ENCODE results near the gene SLC25A24.

DNA sequence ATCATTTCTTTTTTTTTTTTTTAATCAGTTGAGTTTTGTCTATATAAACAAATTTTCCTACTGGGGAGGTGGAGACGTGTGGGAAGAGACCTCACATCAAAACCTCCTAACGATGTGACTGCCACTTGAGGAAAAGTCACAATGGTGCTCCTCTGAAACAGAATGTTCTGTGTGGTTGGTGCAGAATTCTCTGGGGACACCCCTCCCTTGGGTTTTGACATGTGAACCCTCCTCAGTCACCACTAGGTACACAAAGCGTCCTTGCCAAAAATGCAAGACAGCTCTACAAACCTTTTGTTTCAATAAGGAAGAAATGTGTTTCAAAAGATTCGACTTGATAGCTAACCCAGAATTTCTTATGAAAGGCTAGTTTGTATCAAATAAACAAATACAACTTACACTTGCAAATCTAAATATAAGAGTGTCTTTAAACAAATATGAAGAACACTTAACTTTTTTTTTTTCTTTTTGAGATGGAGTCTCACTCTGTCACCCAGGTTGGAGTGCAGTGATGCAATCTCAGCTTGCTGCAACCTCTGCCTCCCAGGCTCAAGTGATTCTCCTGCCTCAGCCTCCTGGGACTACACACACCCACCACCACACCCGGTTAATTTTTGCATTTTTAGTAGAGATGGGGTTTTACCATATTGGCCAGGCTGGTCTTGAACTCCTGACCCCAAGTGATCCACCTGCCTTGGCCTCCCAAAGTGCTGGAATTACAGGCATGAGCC, 9.3 kb downstream of the SLC25A24 start:
- TF ChIP-seq EP300 (IDR thresholded peaks at IDR 0.05) (no peak), POLR2AphosphoS5 (IDR thresholded peaks at IDR 0.05) (no peak), POLR2A (IDR thresholded peaks at IDR 0.05) (no peak)
- TF ChIP-seq, protein P1, sequence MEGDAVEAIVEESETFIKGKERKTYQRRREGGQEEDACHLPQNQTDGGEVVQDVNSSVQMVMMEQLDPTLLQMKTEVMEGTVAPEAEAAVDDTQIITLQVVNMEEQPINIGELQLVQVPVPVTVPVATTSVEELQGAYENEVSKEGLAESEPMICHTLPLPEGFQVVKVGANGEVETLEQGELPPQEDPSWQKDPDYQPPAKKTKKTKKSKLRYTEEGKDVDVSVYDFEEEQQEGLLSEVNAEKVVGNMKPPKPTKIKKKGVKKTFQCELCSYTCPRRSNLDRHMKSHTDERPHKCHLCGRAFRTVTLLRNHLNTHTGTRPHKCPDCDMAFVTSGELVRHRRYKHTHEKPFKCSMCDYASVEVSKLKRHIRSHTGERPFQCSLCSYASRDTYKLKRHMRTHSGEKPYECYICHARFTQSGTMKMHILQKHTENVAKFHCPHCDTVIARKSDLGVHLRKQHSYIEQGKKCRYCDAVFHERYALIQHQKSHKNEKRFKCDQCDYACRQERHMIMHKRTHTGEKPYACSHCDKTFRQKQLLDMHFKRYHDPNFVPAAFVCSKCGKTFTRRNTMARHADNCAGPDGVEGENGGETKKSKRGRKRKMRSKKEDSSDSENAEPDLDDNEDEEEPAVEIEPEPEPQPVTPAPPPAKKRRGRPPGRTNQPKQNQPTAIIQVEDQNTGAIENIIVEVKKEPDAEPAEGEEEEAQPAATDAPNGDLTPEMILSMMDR (IDR thresholded peaks at IDR 0.05) = no peak
